Muscle of back (tissue), 11 donors: Measurements from ENCODE around the gene CDR2. TPM values are rescaled to one million over a fixed set of nuclear protein-coding genes. Genes with fewer than 3 reads are reported as not detected.
"Not testable (repeated sequence)": the region's sequence is repeated elsewhere in the genome, so short reads cannot be mapped to it uniquely, and the experiment has no call there.

Experiments
- DNase-seq, 3 donors: peaks; one replicate each; pipeline versions ENCODE4 v3.0.0 to v3.0.0-alpha.2; 2013
- polyA plus RNA-seq, 10 donors: library from polyadenylated mRNA; unstranded; fragments of 120-200 nt; gene quantifications; one replicate each; pipeline ENCODE4 v1.2.1, GENCODE V29; 2013; ENCODE audit not compliant: insufficient read length in 10 of 10

Gene CDR2
- polyA plus RNA-seq, 10 donors = 13.0 to 28.5 (median 19.2) TPM

DNA sequence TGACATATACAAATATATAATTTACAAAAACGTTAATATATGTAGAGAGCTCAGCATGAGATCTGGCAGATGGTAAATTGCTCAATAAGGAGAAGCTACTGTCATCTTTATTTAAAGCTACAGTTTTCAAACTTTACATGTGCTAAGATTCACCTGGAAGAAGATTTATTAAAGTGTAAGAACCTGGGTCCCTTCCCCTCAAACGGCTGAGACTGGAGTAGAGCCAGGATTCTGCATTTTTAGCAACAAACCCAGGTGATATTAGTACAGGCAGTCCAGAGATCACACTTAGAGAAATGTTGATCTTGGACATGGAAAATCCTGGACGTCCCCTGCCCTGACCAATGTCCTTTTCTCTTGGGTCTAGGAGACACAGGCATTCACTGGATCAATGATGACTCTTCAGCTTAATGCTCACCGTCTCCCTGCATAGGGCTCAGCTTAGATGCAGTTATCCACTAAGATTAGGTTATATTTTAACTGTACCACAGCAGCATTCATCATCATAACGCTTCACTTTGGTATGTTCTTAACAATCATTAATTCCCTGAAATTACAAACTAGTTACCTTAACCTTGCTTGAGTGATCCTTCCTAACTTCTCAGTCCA is 20.4 kb downstream of the CDR2 start:
- DNase-seq = no peak

DNA sequence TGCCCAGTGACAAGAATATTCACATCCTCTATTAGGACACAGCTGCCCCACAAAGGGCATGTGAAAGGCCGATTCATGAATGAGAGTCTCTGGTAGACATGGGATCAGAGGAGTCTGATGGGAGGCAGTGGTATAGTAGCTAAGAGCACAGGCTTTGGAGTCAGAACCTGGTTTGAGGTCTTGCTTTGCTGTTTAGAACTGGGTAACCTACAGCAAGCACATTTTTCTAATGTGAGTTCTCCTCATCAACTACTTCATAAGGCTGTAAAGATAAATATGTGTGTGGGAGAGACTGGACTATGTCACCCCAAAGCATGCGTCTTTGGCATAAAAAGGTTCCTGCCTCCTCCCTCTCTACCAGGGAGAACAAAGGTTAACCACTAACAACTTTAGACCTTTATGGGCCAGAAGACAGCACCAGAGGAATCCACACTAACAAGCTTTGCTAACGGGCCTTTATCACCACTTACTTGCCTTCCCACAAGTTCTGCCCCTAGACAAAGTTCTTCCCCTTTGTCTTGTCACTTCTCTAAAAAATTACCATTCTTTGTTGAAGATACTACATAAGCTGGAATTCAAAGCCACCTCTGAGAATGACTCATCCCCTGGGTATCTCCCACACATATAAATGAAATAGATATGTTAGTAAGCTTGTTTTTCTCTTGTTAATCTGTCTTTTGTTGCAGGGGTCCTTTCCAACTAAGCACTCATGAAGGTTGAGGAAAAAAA is 21.1 kb downstream of the CDR2 start:
- peak in 1 of 3 donors; percentile 69 for DNase-seq

DNA sequence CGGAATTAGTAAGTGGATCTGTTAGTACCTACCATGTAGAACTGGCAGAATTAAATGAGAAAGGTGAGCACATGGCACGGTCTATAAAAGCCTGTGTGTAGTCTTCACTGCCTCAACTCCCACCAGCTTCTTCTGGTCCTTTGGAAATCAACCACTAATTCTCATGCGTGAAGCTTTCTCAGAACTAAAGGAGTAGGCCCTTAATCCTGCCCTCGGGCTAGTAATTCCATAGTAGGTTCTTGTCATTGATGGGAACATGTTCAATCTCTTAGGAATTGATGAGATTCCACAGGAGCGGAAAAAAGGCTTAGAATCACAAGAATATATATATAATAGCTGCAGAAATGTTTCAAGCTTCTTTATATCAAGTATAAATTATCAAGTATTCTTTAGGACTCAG is 21.7 kb downstream of the CDR2 start:
- no peak for DNase-seq

DNA sequence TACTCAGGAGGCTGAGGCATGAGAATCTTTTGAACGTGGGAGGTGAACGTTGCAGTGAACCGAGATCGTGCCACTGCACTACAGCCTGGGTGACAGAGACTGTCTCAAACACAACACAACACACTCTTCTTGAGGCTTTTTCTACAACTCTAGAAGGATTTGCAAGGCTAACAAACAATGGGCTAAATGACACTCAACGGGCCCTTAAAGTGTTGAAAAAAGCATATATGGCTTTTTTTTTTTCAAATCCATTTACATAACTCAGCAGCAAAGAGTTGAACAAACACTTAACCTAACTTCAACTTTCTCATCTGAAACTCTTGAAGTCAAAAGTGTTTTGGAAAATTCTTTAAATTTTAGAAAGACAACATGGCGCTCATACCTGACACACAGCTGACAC is 22.3 kb downstream of the CDR2 start:
- DNase-seq = no peak

DNA sequence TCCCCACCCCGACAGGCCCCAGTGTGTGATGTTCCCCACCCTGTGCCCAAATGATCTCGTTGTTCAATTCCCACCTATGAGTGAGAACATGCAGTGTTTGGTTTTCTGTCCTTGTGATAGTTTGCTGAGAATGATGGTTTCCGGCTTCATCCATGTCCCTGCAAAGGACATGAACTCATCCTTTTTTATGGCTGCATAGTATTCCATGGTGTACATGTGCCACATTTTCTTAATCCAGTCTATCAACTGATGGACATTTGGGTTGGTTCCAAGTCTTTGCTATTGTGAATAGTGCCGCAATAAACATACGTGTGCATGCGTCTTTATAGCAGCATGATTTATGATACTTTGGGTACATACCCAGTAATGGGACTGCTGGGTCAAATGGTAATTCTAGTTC is 23.4 kb downstream of the CDR2 start:
- not testable (repeated sequence) for DNase-seq

DNA sequence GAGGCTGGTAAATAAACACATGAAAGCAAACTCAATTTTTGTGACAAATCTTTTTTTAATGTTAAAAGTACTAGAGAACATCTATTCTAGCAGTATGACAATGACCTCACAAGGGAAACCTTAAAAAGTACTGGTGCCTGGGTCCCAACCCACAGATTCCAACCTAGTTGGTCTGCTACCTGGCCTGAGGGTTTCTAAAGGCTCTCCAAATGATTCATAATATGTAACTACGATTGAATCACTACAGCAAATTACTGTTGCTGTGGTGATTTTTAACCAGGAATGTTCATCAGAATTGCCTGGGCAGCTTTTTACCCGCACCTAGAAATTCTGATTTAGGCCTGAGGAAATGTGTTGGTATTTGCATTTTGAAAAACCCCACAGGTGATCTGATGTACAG is 26.1 kb downstream of the CDR2 start:
- DNase-seq = no peak

DNA sequence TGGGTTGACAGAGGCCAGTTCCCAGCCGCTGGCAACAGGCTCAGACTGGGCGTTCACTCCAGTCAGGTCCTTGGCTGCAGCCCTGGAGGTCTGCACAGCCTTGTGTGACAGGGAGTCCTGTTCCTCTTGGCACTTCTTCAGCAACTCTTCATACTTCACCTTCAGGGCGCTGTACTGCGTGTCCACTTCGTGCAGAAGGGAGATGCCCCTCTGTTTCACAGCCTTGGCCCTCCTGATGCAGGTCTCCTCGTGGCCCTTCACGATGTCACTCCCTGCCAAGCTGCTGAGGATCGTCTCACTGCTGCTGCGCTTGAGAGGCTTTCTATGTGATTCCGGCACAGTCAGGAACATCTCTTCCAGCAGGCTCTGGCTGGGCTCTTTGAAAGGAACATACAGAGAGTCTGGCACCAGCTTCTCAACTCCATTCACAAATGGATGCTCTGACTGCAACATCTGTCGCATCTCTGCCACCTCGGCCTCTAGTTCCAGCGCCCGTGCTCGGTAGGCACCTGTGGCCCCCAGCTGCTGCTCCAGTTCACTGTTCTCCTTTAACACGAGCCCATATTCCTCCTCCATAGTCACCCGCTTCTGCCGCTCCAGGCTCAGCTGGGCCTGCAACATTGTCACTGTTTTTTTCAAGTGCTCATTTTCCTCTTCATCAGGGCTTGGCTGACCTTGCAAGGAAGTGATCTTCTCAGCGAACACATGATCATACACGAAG is 27.2 kb downstream of the CDR2 start:
- no peak for DNase-seq

DNA sequence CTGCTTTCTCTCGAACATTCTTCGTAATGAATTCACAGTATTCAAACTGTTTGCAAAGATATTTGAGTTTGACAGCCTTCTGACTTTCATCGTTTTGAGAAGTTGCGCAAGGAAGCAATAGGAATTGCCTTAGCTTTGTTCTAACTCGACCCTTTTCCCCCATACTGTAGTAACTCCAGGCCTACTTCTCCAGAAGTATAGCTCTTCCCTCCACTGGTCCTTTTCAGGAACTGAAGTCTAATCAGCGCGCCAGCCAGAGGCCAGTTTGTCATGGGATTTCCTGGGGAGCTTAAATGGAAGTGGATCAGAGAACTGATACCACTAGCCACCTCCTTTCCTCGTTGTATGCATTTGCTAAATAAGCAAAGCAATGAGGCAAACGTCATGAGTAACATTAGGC is 27.9 kb downstream of the CDR2 start:
- no peak for DNase-seq

DNA sequence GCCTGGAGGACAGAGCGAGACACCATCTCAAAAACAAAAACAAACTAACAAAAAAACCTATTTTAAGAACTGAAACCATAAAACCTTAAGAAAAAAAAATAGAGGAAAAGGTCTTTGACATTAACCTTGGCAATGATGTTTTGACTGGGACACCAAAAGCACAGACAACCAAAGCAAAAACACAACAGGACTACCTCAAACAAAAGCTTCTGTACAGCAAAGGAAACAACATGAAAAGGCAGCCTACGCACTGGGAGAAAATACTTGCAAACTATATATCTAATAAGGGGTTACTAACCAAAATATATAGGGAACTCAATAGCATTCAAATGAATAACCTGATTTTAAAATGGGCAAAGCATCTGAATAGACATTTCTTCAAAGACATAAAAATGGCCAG is 32.3 kb downstream of the CDR2 start:
- no peak for DNase-seq

DNA sequence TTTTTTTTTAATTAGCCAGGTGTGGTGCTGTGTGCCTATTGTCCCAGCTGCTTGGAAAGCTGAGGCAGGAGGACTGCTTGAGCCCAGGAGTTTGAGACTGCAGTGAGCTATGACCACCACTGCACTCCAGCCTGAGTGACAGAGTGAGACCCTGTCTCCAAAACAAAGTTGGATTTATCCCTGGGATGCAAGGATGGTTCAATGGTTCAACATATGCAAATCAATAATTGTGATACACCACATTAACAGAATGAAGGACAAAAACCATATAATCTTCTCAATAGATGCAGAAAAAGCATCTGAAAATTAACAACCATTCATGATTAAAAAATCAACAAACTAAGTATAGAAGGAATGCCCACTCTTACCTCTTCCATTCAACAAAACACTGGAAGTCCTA is 33.5 kb downstream of the CDR2 start:
- no peak for DNase-seq

DNA sequence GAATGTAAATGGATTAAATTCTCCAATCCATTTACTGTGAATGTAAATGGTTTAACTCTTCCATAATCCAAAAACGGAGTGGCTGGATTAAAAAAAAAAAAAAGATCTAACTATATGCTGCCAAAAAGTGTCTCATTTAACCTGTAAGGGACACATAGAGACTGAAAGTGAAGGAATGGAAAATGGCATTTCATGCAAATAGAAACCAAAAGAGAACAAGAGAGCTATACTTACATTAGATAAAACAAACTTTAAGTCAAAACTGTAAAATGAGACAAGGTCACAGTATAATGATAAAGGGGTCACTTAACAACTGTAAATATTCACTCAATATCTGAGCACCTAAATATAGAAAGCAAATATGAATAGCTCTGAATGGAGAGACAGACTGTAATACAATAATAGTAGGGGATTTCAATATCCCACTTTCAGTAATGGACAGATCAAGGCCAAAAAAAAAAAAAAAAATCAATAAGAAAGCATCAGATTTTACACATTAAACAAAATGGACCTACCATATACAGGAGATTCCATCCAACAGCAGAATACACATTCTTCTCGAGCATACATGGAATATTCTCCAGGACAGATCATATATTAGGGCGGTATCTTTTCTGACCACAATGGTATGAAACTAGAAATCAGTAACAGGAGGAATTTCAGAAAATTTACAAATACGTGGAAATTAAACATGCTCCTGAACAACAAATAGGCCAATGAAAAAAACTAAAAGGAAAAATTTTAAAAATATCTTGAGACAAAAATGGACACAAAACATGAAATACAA is 36.4 kb downstream of the CDR2 start:
- DNase-seq = no peak

DNA sequence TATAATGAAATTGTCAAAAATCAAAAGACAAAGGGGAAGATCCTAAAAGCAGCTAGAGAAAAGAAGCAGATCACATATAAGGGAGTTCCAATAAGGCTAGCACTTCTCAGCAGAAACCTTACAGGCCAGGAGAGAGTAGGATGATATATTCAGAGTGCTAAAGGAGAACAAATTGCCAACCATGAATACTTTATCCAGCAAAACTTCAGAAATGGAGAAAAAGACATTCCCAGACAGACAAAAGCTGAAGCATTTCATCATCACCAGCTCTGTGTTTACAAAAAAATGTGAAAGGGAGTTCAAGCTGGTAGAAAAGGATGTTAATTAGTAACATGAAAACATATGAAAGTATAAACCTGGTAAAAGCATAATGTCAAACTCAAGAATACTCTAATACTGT is 37.4 kb downstream of the CDR2 start:
- no peak for DNase-seq

DNA sequence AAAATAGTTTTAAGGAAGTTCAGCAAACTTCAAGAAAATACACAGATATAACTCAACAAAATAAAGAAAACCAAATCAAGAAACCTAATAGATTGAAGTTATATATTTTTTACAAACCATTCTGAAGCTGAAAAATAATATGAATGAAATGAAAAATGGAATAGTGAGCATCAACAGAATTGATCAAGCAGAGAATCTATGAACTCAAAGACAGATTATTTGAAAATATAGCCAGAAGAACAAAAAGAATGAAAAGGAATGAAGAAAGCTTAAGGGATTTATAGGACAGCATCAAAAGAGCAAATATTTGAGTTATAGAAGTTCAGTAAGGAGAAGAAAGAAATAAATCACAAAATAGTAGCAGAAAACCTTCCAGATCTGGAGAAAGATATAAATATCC is 37.8 kb downstream of the CDR2 start:
- no peak for DNase-seq

DNA sequence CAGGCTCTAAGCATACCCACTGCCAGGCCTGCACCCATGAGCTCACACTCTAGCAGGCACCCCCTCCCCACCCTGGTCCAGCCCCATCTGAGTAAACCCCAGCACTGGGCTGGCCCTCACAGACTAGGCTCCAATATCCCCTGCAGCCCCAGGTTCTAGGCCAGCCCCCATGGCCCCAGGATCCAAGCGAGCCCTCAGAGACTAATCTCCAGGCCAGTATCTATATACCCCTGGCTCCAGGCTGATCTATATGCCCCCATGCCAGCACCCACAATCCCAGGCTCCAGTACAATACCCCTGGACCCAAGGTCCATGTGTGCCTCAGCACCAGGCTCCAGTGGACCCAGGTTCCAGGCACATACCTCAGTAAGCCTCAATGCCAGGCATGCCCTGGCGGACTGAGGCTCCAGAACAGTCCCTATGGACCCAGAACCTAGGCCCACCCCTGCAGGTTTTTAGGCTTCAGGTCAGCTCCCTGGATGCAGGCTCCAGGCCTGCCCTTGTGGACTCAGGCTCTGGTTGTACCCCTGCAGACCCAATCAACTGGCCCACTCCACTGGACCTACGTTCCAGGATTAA is 38.7 kb downstream of the CDR2 start:
- DNase-seq = no peak

DNA sequence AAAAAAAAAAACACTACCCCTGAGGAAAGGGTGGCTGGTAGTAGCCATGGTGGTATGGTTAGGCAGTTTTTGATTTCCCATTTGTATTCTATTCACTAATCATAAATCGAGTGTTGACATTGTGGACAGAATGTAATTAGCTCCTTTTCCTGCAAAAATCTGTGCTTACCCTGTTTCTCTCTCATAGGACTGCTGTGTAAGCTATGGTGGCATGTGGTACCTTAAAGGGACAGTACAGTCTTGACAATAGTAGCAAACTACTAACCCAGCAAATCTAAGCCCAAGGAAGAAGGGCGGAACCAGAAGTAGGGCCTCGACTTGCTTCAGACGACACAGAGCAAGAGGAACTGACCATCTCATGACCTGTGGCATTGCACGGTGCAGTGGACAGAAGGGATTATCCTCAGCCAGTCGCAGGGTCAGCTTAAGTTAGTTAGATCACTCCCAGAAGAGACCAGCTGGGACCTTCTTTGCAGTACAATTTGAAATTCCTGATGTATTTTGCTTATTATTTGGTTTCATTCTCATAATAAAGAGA is 40.9 kb downstream of the CDR2 start:
- DNase-seq = no peak

DNA sequence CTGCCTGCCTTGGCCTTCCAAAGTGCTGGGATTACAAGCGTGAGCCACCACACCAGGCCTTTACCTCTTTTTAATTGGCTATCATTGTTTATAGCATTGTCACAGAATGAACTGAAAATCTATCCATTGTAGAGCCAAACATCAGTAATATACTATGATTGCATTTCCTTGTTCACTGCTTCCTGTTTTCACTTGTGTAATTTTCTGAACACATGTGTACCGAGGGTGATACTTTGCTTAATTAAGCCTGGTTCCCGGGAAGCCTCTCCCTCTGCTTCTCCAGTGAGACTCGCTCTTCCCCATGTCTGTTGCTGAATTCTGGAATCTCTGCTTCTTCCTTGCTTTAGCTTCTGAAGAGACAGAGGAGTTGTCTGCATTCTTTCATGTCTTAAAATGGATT is 44.1 kb downstream of the CDR2 start:
- DNase-seq = no peak

DNA sequence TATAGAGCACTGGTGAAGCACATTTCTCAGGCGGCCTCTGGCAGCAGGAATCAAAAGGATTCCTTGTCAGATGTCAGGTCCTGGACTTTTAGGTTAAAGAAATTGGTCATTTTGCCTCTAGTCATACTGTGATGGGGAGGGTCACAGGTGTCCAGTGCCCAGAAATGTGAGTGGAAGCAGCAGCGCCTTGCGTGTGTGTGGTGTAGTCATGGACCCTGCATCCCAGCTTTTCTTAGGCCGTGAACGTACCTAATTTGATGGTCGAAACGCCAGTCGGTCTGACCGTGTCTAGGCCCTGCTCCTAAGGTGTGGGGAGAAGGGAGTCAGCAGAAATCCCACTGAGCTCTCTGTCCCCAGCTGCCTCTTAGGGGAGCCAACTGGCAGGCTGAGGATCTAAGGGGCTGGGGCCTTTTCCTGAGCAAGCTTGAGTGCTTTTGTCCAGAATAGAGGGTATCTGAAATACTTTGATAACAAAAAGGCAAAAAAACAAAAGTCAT is 45.2 kb downstream of the CDR2 start:
- no peak for DNase-seq

DNA sequence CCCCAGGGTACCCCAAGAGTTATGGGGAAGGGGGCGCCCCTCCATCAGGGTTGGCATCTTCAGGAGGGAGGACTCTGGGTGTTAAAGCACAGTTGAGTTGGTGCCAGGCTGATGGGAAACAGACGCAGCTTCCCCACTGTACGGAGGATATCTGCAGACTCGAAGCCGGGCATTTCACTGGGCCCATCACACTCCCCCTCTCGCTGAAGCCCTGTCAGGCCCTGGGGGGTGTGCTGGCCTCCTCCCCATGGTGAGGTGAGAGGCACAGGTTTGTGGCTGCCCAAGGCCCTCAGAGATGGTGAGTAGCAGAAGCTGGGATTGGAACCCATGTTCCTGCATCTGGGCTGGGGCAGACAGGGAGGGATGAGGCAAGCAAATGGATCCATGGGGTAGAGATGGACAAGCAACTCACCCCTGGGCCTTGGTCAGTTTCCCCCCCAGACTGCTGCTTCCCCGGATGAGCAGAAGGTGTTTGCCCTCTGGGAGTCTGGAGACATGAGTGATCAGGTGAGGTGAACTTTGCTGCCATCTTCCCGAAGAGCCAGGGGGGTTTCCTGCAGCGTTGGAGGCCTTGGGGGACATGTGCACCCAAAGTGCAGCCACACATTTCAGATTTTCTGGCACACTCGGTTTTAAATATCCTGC is 46.2 kb downstream of the CDR2 start:
- no peak for DNase-seq

DNA sequence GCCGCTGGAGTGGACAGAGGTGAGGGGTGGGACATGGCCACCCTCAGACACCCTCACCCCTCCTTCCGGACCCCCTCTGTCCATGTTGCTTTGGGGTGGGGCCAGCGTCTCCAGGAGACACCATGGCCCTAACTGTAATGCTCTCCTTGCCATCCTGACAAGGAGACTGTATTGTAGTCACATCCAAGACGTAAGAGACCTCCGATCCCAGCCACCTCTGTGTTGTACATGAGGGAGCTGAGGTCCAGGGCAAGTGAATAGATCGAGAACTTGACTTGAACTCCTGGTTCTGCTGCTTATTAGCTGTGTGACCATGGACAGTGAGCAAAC is 47.0 kb downstream of the CDR2 start:
- DNase-seq = no peak

DNA sequence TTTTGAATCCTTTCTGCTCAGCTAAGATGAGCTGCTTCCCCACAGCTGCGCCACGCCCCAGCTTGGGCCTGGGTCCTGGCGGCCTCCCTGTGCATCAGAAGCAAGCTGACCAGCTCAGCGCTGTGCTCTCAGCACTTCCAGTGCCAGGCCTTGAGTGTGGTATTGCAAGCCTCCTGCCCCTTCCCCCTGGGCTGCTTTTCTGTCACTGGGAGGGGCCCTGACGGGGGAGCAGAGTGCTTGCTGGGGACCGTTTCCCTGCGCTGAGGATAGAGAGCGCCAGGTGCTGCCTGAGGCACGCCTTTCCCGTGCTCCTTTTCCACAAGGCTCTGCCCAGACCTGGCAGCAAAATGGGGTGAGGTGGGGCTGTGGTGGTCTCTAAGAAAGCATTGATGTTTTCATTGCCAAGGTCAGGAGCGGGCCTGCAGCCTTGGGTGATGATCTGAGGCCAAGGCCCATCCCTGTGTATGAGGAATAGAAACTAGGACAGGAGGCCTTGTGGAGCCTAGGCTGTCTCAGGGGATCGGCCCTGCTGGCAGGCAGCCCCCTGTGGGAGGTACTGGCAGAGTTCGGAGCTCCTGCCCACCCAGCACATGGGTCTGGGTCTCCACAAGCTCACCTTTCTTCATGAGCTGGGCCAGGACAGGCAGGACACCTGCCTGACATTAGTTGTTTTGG is 47.5 kb downstream of the CDR2 start:
- no peak for DNase-seq

DNA sequence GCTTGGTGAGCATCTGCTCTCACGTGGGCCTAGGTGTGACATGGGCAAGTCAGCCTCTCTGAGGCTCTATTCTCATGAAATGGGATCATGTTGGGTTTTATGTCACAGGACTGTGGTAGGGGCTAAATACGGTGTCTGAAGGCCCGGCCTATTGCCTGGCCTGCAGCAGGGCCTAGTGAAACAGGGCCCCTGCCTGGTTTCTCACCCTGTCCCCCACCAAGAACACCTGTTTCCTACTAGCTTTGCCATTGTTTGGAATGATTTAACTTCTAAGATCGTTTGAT is 48.1 kb downstream of the CDR2 start:
- DNase-seq = no peak
